ENCODE results near the gene CEP57L1. TPM values are rescaled to one million over a fixed set of nuclear protein-coding genes. Genes with fewer than 3 reads are reported as not detected.
"Not testable (repeated sequence)": the region's sequence is repeated elsewhere in the genome, so short reads cannot be mapped to it uniquely, and the experiment has no call there.

The CEP57L1 gene
- total RNA-seq, 4 donors from 2014 or later: 17.3 to 28.3 (median 27.3) TPM

- TF ChIP-seq CTCF (IDR thresholded peaks at IDR 0.05) (no peak), POLR2A (IDR thresholded peaks at IDR 0.05) (no peak), EP300 (IDR thresholded peaks at IDR 0.05) (no peak)
- Histone ChIP-seq H3K27ac (no peak overlapping the region), H3K4me1 (no peaks in the 10 kb centered on the region), H3K36me3 (peaks cover 0 to 26% (median 0%) of the 10 kb centered on the region in 3 donors), H3K4me3 (no peak overlapping the region), H3K9me3 (no peaks in the 10 kb centered on the region), H3K27me3 (no peaks in the 10 kb centered on the region)
- DNase-seq (ENCODE audit: low spot score in 2 of 2): no peak
Measured at GRCh38 chr6:109143191-109143590, 47.9 kb downstream of the CEP57L1 start.

GRCh38 chr6:109148251-109148650 is 52.9 kb downstream of the CEP57L1 start:
- H3K9me3 ChIP-seq: peaks cover 0 to 18% (median 1%) of the 10 kb centered on the region in 4 donors
- H3K4me3 ChIP-seq; H3K27me3 ChIP-seq; DNase-seq (ENCODE audit: low spot score in 2 of 2); H3K27ac ChIP-seq; H3K4me1 ChIP-seq: not testable (repeated sequence)
- peaks cover 0 to 37% (median 0%) of the 10 kb centered on the region in 3 donors for H3K36me3 ChIP-seq
- 92 to 98% methylated on average over 3 of the region's 5 CpGs for WGBS, 2 donors

DNA sequence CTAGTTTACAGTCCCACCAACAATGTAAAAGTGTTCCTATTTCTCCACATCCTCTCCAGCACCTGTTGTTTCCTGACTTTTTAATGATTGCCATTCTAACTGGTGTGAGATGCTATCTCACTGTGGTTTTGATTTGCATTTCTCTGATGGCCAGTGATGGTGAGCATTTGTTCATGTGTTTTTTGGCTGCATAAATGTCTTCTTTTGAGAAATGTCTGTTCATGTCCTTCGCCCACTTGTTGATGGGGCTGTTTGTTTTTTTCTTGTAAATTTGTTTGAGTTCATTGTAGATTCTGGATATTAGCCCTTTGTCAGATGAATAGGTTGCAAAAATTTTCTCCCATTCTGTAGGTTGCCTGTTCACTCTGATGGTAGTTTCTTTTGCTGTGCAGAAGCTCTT is 53.4 kb downstream of the CEP57L1 start:
- Histone ChIP-seq H3K36me3 (peaks cover 0 to 39% (median 0%) of the 10 kb centered on the region in 3 donors), H3K9me3 (peaks cover 0 to 18% (median 1%) of the 10 kb centered on the region in 4 donors)
- H3K27me3 ChIP-seq; H3K4me1 ChIP-seq; DNase-seq (ENCODE audit: low spot score in 2 of 2); H3K4me3 ChIP-seq; H3K27ac ChIP-seq: not testable (repeated sequence)
- 100% methylated on average over 1 of the region's 1 CpG for WGBS, 2 donors

DNA sequence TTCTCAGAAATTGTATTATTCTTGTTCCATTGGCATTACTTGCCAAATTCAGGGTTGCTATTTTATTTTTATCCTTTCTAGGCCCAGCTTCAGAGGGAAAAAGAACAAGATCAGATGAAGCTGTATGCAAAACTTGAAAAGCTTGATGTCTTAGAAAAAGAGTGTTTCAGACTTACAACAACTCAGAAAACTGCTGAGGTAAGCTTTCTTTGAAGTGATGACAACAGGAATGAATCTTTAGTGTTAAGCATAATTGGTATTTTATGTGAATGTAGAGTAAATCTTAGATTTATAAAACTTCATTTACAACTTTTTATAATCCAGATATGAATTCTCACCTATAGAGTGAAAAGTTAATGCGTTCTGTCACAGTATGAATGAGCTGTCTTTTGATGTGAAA is 58.4 kb downstream of the CEP57L1 start:
- peaks cover 0 to 18% (median 1%) of the 10 kb centered on the region in 4 donors for H3K9me3 ChIP-seq
- H3K4me1 ChIP-seq: no peaks in the 10 kb centered on the region
- peaks cover 0 to 61% (median 0%) of the 10 kb centered on the region in 3 donors for H3K36me3 ChIP-seq
- no peak overlapping the region for H3K27ac ChIP-seq
- no peaks in the 10 kb centered on the region for H3K27me3 ChIP-seq
- no peak for DNase-seq (ENCODE audit: low spot score in 2 of 2)
- 100% methylated on average over 1 of the region's 1 CpG for WGBS, 2 donors
- TF ChIP-seq EP300 (IDR thresholded peaks at IDR 0.05) (no peak), CTCF (IDR thresholded peaks at IDR 0.05) (no peak), POLR2A (IDR thresholded peaks at IDR 0.05) (no peak)
- no peak overlapping the region for H3K4me3 ChIP-seq

DNA sequence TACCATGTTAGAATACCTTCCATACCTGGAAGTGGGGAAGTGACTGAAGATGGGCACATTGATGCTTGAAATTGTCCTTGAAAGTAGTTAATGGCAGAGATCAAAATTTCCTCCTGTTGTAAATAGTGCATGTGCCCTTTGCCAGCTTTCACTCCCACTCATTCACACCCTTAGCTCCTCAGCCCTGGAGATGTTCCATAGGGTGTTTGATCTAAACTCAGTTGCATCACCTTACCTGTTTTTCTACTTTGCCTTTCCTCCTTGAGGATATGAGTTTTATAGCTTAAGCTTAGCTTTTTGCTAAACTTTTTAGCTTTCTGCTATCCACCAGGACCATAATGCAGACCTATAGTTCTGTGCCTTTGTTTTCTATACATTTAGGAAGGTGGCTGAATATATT is 69.0 kb downstream of the CEP57L1 start:
- Histone ChIP-seq H3K27me3 (no peaks in the 10 kb centered on the region), H3K27ac (no peak overlapping the region), H3K36me3 (peaks cover 0 to 29% (median 0%) of the 10 kb centered on the region in 3 donors), H3K4me3 (no peak overlapping the region), H3K9me3 (no peaks in the 10 kb centered on the region), H3K4me1 (no peaks in the 10 kb centered on the region)
- TF ChIP-seq POLR2A (IDR thresholded peaks at IDR 0.05): no peak
- no peak for DNase-seq (ENCODE audit: low spot score in 2 of 2)

DNA sequence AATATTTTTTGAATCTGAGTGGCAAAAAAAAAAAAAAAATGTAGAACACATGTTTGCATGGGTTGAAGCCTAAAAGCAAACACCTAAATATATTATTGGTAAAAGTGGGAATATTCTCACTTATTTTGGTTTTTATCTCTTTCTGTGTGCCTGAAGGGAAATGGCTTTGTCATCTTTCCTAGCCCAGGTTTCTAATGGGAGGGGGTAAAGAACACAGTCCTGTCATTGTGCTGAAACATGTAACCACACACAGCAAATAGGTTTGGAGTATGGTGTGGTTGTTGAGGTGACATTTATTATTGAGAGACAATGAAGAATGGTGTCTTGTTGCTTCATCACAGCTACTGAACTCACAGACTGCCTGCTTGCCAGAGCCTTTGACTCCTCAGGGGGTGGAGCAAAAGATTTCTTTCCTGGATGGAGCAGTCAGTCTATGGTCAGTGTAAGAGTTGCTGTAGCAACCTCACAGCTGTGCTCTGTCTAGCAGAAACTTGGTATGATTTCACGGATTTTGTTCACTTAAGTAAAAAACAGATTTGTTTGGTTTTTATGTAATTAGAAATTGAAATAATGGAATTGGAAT is 70.2 kb downstream of the CEP57L1 start:
- Histone ChIP-seq H3K4me3 (no peak overlapping the region), H3K9me3 (no peaks in the 10 kb centered on the region), H3K36me3 (peaks cover 0 to 18% (median 0%) of the 10 kb centered on the region in 3 donors), H3K27me3 (no peaks in the 10 kb centered on the region), H3K27ac (no peak overlapping the region), H3K4me1 (no peaks in the 10 kb centered on the region)
- no peak for DNase-seq (ENCODE audit: low spot score in 2 of 2)
- 26 to 43% methylated on average over 1 of the region's 1 CpG for WGBS, 2 donors
- TF ChIP-seq POLR2A (IDR thresholded peaks at IDR 0.05): no peak
- TF ChIP-seq CTCF (IDR thresholded peaks at IDR 0.05): no peak
- no peak for TF ChIP-seq EP300 (IDR thresholded peaks at IDR 0.05)

- H3K27me3 ChIP-seq: no peaks in the 10 kb centered on the region
- DNase-seq (ENCODE audit: low spot score in 2 of 2): no peak
- peaks cover 0 to 9% (median 0%) of the 10 kb centered on the region in 3 donors for H3K36me3 ChIP-seq
- H3K4me3 ChIP-seq: no peak overlapping the region
- 96% methylated on average over 3 of the region's 3 CpGs for WGBS, 2 donors
- no peaks in the 10 kb centered on the region for H3K4me1 ChIP-seq
- H3K27ac ChIP-seq: no peak overlapping the region
- H3K9me3 ChIP-seq: no peaks in the 10 kb centered on the region
- TF ChIP-seq POLR2A (IDR thresholded peaks at IDR 0.05): no peak
- TF ChIP-seq CTCF (IDR thresholded peaks at IDR 0.05): no peak
- TF ChIP-seq EP300 (IDR thresholded peaks at IDR 0.05): no peak
Measured at GRCh38 chr6:109166673-109167072, 71.4 kb downstream of the CEP57L1 start.
